OCI-LY7 (cell line): ENCODE results near the gene KLK7. TPM values are rescaled to one million over a fixed set of nuclear protein-coding genes. Genes with fewer than 3 reads are reported as not detected.

Source experiments
- BruUV-seq: library from RNA; stranded (reverse); fragments of 400-500 nt; replicated peaks from 2 replicates; lab custom pipeline; 2021; lab: Mats Ljungman, UMichigan
- CTCF ChIA-PET: fragments of 300-600 bp; sonication (Branson Sonifier 250); formaldehyde crosslinking; loops from one replicate; lab custom pipeline; 2022; ENCODE audit warnings: antibody characterized with exemption; ENCODE audit not compliant: unreplicated experiment; lab: Charles Lee
- POLR2A ChIA-PET: fragments of 300-600 bp; sonication (Branson Sonifier 250); formaldehyde crosslinking; loops from one replicate; lab custom pipeline; 2022; ENCODE audit warnings: antibody characterized with exemption; lab: Charles Lee
- DNase-seq: peaks from one replicate; pipeline ENCODE4 v3.0.0-alpha.2; 2015; ENCODE audit warnings: low spot score
- H2AFZ ChIP-seq: fragments of 200-600 bp; sonication (generic), shearing (Covaris generic); 2 replicates; pipeline ENCODE4 v1.6.1; 2014; ENCODE audit warnings: mild to moderate bottlenecking, antibody characterized with exemption, low read length, moderate library complexity
- H3K27ac ChIP-seq: fragments of 200-600 bp; sonication (generic); 2 replicates; pipeline ENCODE4 v1.5.1; 2014; ENCODE audit warnings: mixed run types, low read depth, mild to moderate bottlenecking, moderate library complexity, low read length, inconsistent platforms; ENCODE audit not compliant: poor library complexity, severe bottlenecking
- H3K36me3 ChIP-seq: fragments of 200-600 bp; sonication (generic); 2 replicates; pipeline ENCODE4 v1.6.1; 2014; ENCODE audit warnings: mild to moderate bottlenecking, antibody characterized with exemption, low read length, moderate library complexity, mixed read lengths; ENCODE audit not compliant: insufficient read depth
- H3K4me1 ChIP-seq: fragments of 200-600 bp; sonication (generic); 2 replicates; pipeline ENCODE4 v1.5.1; 2014; ENCODE audit warnings: mild to moderate bottlenecking, low read length; ENCODE audit not compliant: insufficient read depth, poor library complexity, severe bottlenecking
- H3K4me2 ChIP-seq: fragments of 200-600 bp; sonication (generic); 2 replicates; pipeline ENCODE4 v1.6.1; 2014; ENCODE audit warnings: mild to moderate bottlenecking, low read length
- H3K4me3 ChIP-seq: fragments of 200-600 bp; sonication (generic); 2 replicates; pipeline ENCODE4 v1.5.1; 2014; ENCODE audit warnings: mild to moderate bottlenecking, low read depth, low read length; ENCODE audit not compliant: poor library complexity, severe bottlenecking
- H3K79me2 ChIP-seq: fragments of 200-600 bp; sonication (generic); 2 replicates; pipeline ENCODE4 v1.6.1; 2016; ENCODE audit warnings: low read depth, mild to moderate bottlenecking, low read length, moderate library complexity, mixed read lengths; ENCODE audit not compliant: insufficient read depth
- H3K9me2 ChIP-seq: fragments of 200-600 bp; sonication (generic); 2 replicates; pipeline ENCODE4 v1.6.1; 2016; ENCODE audit warnings: mild to moderate bottlenecking, low read length, mixed read lengths; ENCODE audit not compliant: insufficient read depth
- H3K9me3 ChIP-seq: fragments of 200-600 bp; sonication (generic); 2 replicates; pipeline ENCODE4 v1.6.1; 2014; ENCODE audit warnings: mild to moderate bottlenecking, mixed run types, low read length, mixed read lengths
- H4K20me1 ChIP-seq: fragments of 200-600 bp; sonication (generic); 2 replicates; pipeline ENCODE4 v1.6.1; 2014; ENCODE audit warnings: mild to moderate bottlenecking, antibody characterized with exemption, low read length, moderate library complexity, mixed read lengths; ENCODE audit not compliant: insufficient read depth
- CTCF ChIP-seq: fragments of 200-600 bp; sonication (generic); conservative IDR thresholded peaks from 2 replicates; pipeline ENCODE4 v1.5.1; 2014; ENCODE audit warnings: mild to moderate bottlenecking, antibody characterized with exemption, low read length, moderate library complexity, mixed read lengths
- EZH2phosphoT487 ChIP-seq: fragments of 200-600 bp; sonication (generic); IDR thresholded peaks from 2 replicates; pipeline ENCODE4 v1.6.1; 2018; ENCODE audit warnings: low read depth, borderline replicate concordance, mild to moderate bottlenecking, mixed run types, antibody characterized with exemption, low read length, moderate library complexity, mixed read lengths
- intact Hi-C: fragments of 100-400 bp; cut with micrococcal nuclease; formaldehyde crosslinking; loops from one replicate; pipeline ENCODE4 v1.10.0; 2022; ENCODE audit not compliant: unreplicated experiment
- total RNA-seq, 2 experiments: library from RNA; depleted of rRNA in 1 of 2; stranded (reverse); fragments of >200 nt in 1 of 2; shearing (Covaris generic) in 1 of 2; gene quantifications; 2 replicates each; pipeline ENCODE4 v1.2.3, GENCODE V29; 2014 to 2022

The KLK7 gene
- total RNA-seq, 2 experiments from 2014 or later: not detected

GRCh38 chr19:50964266-50964665, 19.5 kb downstream of the KLK7 start:
- Histone ChIP-seq H3K4me3 (no peak overlapping the region), H3K27ac (no peak overlapping the region), H3K79me2 (no peaks in the 10 kb centered on the region), H3K4me1 (no peaks in the 10 kb centered on the region), H2AFZ (no peak overlapping the region), H3K36me3 (no peaks in the 10 kb centered on the region), H3K9me2 (no peaks in the 10 kb centered on the region), H4K20me1 (no peaks in the 10 kb centered on the region), H3K9me3 (no peaks in the 10 kb centered on the region), H3K4me2 (no peak overlapping the region)
- BruUV-seq: no TSS peak
- ChIA-PET CTCF (no interaction called here), POLR2A (no interaction called here)
- TF ChIP-seq CTCF: no peak
- TF ChIP-seq EZH2phosphoT487: no peak
- intact Hi-C loops: no loop called here
- DNase-seq: no peak

- intact Hi-C loops: no loop called here
- Histone ChIP-seq H3K27ac (no peak overlapping the region), H3K4me1 (no peaks in the 10 kb centered on the region), H3K79me2 (no peaks in the 10 kb centered on the region), H4K20me1 (no peaks in the 10 kb centered on the region), H2AFZ (no peak overlapping the region), H3K4me2 (no peak overlapping the region), H3K4me3 (no peak overlapping the region), H3K36me3 (no peaks in the 10 kb centered on the region), H3K9me2 (no peaks in the 10 kb centered on the region), H3K9me3 (no peaks in the 10 kb centered on the region)
- no peak for DNase-seq
- no peak for TF ChIP-seq CTCF
- TF ChIP-seq EZH2phosphoT487: no peak
- no TSS peak for BruUV-seq
- ChIA-PET CTCF (no interaction called here), POLR2A (no interaction called here)
Measured at GRCh38 chr19:50963381-50963780, 20.3 kb downstream of the KLK7 start.

GRCh38 chr19:50962245-50962644, 21.5 kb downstream of the KLK7 start:
- Histone ChIP-seq H3K9me3 (no peaks in the 10 kb centered on the region), H3K4me1 (no peaks in the 10 kb centered on the region)

More at GRCh38 chr19:50962245-50962644, 21.5 kb downstream of the KLK7 start:
- no TSS peak for BruUV-seq
- Histone ChIP-seq H3K27ac (no peak overlapping the region), H3K79me2 (no peaks in the 10 kb centered on the region), H2AFZ (no peak overlapping the region), H3K9me2 (no peaks in the 10 kb centered on the region), H4K20me1 (no peaks in the 10 kb centered on the region), H3K36me3 (no peaks in the 10 kb centered on the region), H3K4me2 (no peak overlapping the region), H3K4me3 (no peak overlapping the region)
- intact Hi-C loops: no loop called here
- CTCF ChIA-PET: no interaction called here
- no peak for DNase-seq
- POLR2A ChIA-PET: no interaction called here
- TF ChIP-seq CTCF (no peak), EZH2phosphoT487 (no peak)
